Small intestine (tissue), 4 donors: ENCODE data around the gene SPAG4. TPM values are rescaled to one million over a fixed set of nuclear protein-coding genes. Genes with fewer than 3 reads are reported as not detected.

ENCODE experiments used
- polyA plus RNA-seq, 4 donors: library from polyadenylated mRNA; stranded (reverse) in 3 of 4; unstranded in 1 of 4; fragments of 200-250 nt in 3 of 4; fragments of 120-200 nt in 1 of 4; gene quantifications; one replicate each; pipeline versions ENCODE4 v1.2.1 to v1.2.3, GENCODE V29; 2013
- donor health status: healthy with polysubstance abuse.
- donor health status: Bipolar disorder and iron deficiency.
- donor health status: healthy.

Gene SPAG4
- polyA plus RNA-seq, 4 donors, result 0.96 to 10.5 (median 2.1) TPM

Other genes starting within 250 kb of the SPAG4 start
- 10 to 100 TPM; 19.7 to 35.9 (median 29.5) TPM for gene UQCC1, start 203.9 kb upstream of the SPAG4 start, polyA plus RNA-seq
- under 1 TPM in 2 of 4 donors, not detected in 2; 0.01 to 0.07 TPM for gene GDF5, start 177.6 kb upstream of the SPAG4 start, polyA plus RNA-seq
- gene CEP250, start 160.2 kb upstream of the SPAG4 start, polyA plus RNA-seq, result 10 to 100 TPM in 2 of 4 donors, 1 to 10 TPM in 2; 3.0 to 31.7 (median 8.8) TPM
- gene C20orf173, start 86.2 kb upstream of the SPAG4 start, polyA plus RNA-seq, result not detected
- 100 to 1,000 TPM; 198 to 270 (median 225) TPM for gene ERGIC3, start 73.8 kb upstream of the SPAG4 start, polyA plus RNA-seq
- gene CPNE1, start 49.1 kb downstream of the SPAG4 start, polyA plus RNA-seq, result 100 to 1,000 TPM in 3 of 4 donors, 10 to 100 TPM in 1; 94.3 to 132 (median 113) TPM
- gene RBM12, start 49.1 kb downstream of the SPAG4 start, polyA plus RNA-seq, result 10 to 100 TPM in 2 of 4 donors, 1 to 10 TPM in 2; 6.9 to 61.6 (median 12.6) TPM
- 10 to 100 TPM; 21.9 to 39.6 (median 34.1) TPM for gene NFS1, start 83.5 kb downstream of the SPAG4 start, polyA plus RNA-seq
- 100 to 1,000 TPM; 139 to 755 (median 502) TPM for gene ROMO1, start 83.6 kb downstream of the SPAG4 start, polyA plus RNA-seq
- 100 to 1,000 TPM; 148 to 418 (median 215) TPM for gene RBM39, start 126.4 kb downstream of the SPAG4 start, polyA plus RNA-seq
- gene PHF20, start 156.2 kb downstream of the SPAG4 start, polyA plus RNA-seq, result 10 to 100 TPM in 3 of 4 donors, 1 to 10 TPM in 1; 9.6 to 23.1 (median 14.9) TPM